Psoas muscle (tissue), 8 donors: ENCODE measurements around the gene TMEM151A. TPM values are rescaled to one million over a fixed set of nuclear protein-coding genes. Genes with fewer than 3 reads are reported as not detected.
A peak's percentile ranks its signal among the peaks of the same experiment; 100 is the strongest.

ENCODE experiments used
- ATAC-seq, 4 donors: fragments of 200-7000 bp; cut with Tn5 transposase; one replicate each; pipeline ENCODE4 v1.9.1; 2020; ENCODE audit warnings: moderate library complexity in 3 of 4, mild to moderate bottlenecking in 2 of 4
- DNase-seq, 2 donors: peaks; one replicate each; pipeline ENCODE4 v3.0.0-alpha.2; 2020
- H3K27ac ChIP-seq: fragments of 200-600 bp; one replicate; pipeline ENCODE4 v1.8.0; 2022
- H3K27me3 ChIP-seq, 3 donors: fragments of 200-600 bp in 1 of 3; one replicate each; pipeline versions ENCODE4 v1.6.1 to v1.8.0; 2013 to 2022; ENCODE audit warnings: low read length in 2 of 3, mild to moderate bottlenecking in 2 of 3, moderate library complexity in 1 of 3; ENCODE audit not compliant: insufficient read depth in 3 of 3
- H3K36me3 ChIP-seq, 2 donors: fragments of 200-600 bp in 1 of 2; one replicate each; pipeline versions ENCODE4 v1.6.1 to v1.8.0; 2013 to 2022; ENCODE audit warnings: low read depth in 1 of 2, mild to moderate bottlenecking in 1 of 2, moderate library complexity in 1 of 2; ENCODE audit not compliant: insufficient read depth in 1 of 2
- H3K4me1 ChIP-seq: fragments of 200-600 bp; one replicate; pipeline ENCODE4 v1.8.0; 2022
- H3K4me3 ChIP-seq: fragments of 200-600 bp; one replicate; pipeline ENCODE4 v1.8.0; 2022; ENCODE audit warnings: mild to moderate bottlenecking
- H3K9me3 ChIP-seq: fragments of 200-600 bp; one replicate; pipeline ENCODE4 v1.8.0; 2022
- CTCF ChIP-seq: fragments of 200-600 bp; IDR thresholded peaks from one replicate; pipeline ENCODE4 v1.8.0; 2022; ENCODE audit warnings: antibody characterized with exemption
- WGBS, 3 donors: extraction: QIAGEN DNeasy Blood & Tissue Kit; methylation state at CpG; one replicate each; pipeline versions ENCODE4 v1.1.6 to v1.1.7; 2013; 5-methylcytosine and 5-hydroxymethylcytosine counted together
- intact Hi-C, 2 donors: fragments of 100-400 bp; cut with DNase I; formaldehyde crosslinking; loops; one replicate each; pipeline versions ENCODE4 v1.11.0 to v1.14.2; 2022
- polyA plus RNA-seq, 3 donors: library from polyadenylated mRNA; stranded (reverse); fragments of 200-250 nt; gene quantifications; one replicate each; pipeline ENCODE4 v1.2.3, GENCODE V29; 2013
- total RNA-seq, 4 donors: library from RNA; stranded (reverse); fragmentation: NEBNext Ultra II Directional in 2 of 4; extraction: Animal tissue kit (Norgen Biotek cat#: 25700) in 2 of 4; gene quantifications; one replicate each; pipeline versions ENCODE4 v1.2.1 to v1.2.4, GENCODE V29; 2021 to 2023
- donor health status: healthy with polysubstance abuse.
- donor health status: DM: no; HTN: no; CAD: no; lungs with moderate emphysema.
- donor health status: Bipolar disorder and iron deficiency.
- donor health status: healthy.
- donor health status: DM: yes; HTN: yes; CAD: no.
- donor health status: DM: no; HTN: no; CAD: no.
- donor health status: DM: no; HTN: no; CAD: no.
- donor health status: DM: yes; HTN: yes; CAD: no.

TMEM151A gene
- total and polyA plus RNA-seq, 7 donors = 0.04 to 0.05 TPM; not detected in 5

DNA sequence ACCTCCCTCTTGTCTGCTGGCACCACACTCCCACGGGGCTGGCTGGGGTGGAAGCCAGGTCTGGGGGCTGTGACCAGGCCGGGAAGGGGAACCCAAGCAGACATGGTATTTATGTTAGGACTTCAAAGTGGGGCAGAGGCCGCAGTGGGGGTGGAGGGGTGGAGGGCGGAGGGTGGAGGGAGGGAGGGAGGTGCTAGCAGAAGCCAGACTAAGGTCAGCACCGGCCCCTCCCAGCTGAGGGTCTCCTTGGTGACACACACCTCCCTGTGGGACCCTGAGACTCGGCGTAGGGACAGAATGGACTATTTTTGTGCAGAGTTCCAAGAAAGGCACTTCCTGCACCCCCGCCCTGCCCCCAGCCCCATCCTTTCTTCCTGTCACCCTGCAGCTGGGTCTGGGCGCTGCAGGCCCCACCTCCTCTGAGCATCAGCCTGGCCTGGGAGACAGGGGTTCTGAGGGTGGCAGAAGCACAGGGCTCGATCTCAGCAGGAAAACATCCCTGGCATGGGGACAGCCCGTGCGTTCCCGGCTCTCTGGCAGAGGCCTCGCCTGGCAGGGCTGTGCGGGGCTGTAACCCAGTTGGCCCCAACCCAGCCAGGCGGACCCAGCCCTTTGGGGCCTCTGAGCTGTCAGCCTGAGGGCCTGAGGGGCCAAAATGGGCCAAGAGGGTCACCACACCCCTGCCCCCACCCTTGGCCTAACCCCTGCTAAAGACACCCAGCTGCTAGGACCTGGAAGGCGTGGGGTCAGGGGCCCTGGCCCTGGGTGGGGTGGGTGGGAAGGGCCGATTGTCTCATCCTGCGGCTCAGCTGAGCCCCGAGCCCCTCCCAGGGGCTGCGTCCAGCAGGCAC is 34.8 kb downstream of the TMEM151A start:
- H3K27me3 ChIP-seq = no peaks in the 10 kb centered on the region
- intact Hi-C loops = no loop called here
- H3K4me1 ChIP-seq = peaks cover 8% of the 10 kb centered on the region
- ATAC-seq (peak; percentile 12 to 54 (median 44)), DNase-seq (peak; percentile 74 to 81)
- no peaks in the 10 kb centered on the region for H3K36me3 ChIP-seq
- WGBS, 3 donors = 31 to 43% (median 33%) methylated on average over 20 to 21 of the region's 21 CpGs
- no peaks in the 10 kb centered on the region for H3K9me3 ChIP-seq
- no peak overlapping the region for H3K27ac ChIP-seq
- no peak for TF ChIP-seq CTCF
- no peak overlapping the region for H3K4me3 ChIP-seq

DNA sequence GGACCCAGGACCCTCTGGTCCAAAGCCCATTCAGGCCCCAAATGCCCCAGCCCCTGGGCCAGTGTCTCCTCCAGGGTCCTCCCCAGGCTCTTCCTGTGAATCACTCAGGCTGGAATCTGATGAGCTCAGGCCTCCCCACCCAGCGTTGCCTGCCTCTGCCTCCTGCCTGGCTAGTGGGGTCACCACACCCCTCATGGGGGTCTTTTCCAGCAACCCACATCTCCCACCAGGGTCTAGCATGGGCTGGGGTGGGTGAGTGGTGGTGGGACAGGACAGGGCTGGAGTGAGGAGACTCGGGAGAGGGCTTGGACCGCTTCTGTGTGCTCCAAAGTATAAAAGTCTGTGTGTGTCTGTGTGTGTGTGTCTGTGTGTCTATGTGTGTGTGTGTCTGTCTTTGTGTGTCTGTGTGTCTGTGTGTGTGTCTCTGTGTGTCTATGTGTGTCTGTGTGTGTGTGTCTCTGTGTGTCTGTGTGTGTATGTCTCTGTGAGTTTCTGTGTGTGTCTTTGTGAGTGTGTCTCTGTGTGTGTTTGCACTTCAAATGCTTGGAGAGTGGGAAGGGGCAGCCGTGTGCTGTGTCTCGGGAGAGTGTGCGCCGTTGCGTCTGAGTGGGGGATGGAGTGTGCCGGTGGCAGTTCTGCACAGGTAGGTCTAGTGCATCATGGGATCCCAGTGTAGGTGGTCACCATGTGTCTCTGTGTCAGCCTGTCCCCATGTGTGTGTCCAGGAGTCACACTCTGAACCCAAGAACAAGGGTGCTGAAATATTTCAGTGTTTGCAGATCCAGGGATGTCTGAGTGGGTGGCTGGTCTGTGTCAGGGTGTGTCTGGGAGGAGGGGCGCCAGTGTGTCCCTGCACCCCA is 35.7 kb downstream of the TMEM151A start:
- Histone ChIP-seq H3K4me1 (peaks cover 8% of the 10 kb centered on the region), H3K4me3 (no peak overlapping the region), H3K9me3 (no peaks in the 10 kb centered on the region), H3K36me3 (peaks cover 0 to 5% of the 10 kb centered on the region in 2 donors), H3K27me3 (no peaks in the 10 kb centered on the region), H3K27ac (no peak overlapping the region)
- DNase-seq (peak; percentile 41 to 71), ATAC-seq (peak in 2 of 4 donors; percentile 9 to 31)
- TF ChIP-seq CTCF = no peak
- 73 to 81% (median 79%) methylated on average over 10 of the region's 10 CpGs for whole genome bisulfite sequencing, 3 donors
- intact Hi-C loops = loop anchor here in 1 of 2 donors (1.0 kb wide), 1 partner anchor 15 kb away; no protein-coding TSS in a partner anchor

GRCh38 chr11:66328031-66328301 is 36.3 kb downstream of the TMEM151A start:
- no peaks in the 10 kb centered on the region for H3K27me3 ChIP-seq
- ATAC-seq (peak in 1 of 4 donors; percentile 5), DNase-seq (peak in 1 of 2 donors; percentile 53)
- 75 to 80% (median 79%) methylated on average over 3 of the region's 3 CpGs for WGBS, 3 donors
- peaks cover 0 to 10% of the 10 kb centered on the region in 2 donors for H3K36me3 ChIP-seq
- no peaks in the 10 kb centered on the region for H3K9me3 ChIP-seq
- no peak overlapping the region for H3K27ac ChIP-seq
- no peak overlapping the region for H3K4me3 ChIP-seq
- peaks cover 8% of the 10 kb centered on the region for H3K4me1 ChIP-seq
- TF ChIP-seq CTCF = no peak
- intact Hi-C loops = loop anchor here in 1 of 2 donors (1.0 kb wide), 1 partner anchor 16 kb away; no protein-coding TSS in a partner anchor

GRCh38 chr11:66328302-66329144 is 36.8 kb downstream of the TMEM151A start:
- H3K27ac ChIP-seq = no peak overlapping the region
- H3K36me3 ChIP-seq = peaks cover 0 to 16% of the 10 kb centered on the region in 2 donors
- no peaks in the 10 kb centered on the region for H3K9me3 ChIP-seq
- peak overlapping the region; percentile 42 for H3K4me3 ChIP-seq
- peaks cover 8% of the 10 kb centered on the region for H3K4me1 ChIP-seq
- WGBS, 3 donors = 12 to 15% (median 13%) methylated on average over 19 of the region's 19 CpGs
- peak; percentile 81 to 91 (median 84) for ATAC-seq
- peak; percentile 79 to 87 for DNase-seq
- no peaks in the 10 kb centered on the region for H3K27me3 ChIP-seq
- peak; percentile 96 for TF ChIP-seq CTCF
- intact Hi-C loops = loop anchor here in 1 of 2 donors (1.0 kb wide), 1 partner anchor 16 kb away; no protein-coding TSS in a partner anchor
